Measurements from ENCODE around the gene PLXNB1. TPM values are rescaled to one million over a fixed set of nuclear protein-coding genes. Genes with fewer than 3 reads are reported as not detected.

The PLXNB1 gene
- total RNA-seq, 1 experiment from 2014 or later = 24.6 TPM

- H3K4me1 ChIP-seq (ENCODE audit: insufficient read depth, low read length, poor library complexity, severe bottlenecking) = peaks cover 12% of the 10 kb centered on the region
- no TSS peak for BruUV-seq (replicated peaks)
- H3K27me3 ChIP-seq (replicated peaks; ENCODE audit: insufficient read depth, low read depth, low read length, poor library complexity) = no peaks in the 10 kb centered on the region
- intact Hi-C loops (cut with micrococcal nuclease; ENCODE audit: unreplicated experiment) = no loop called here
- no peaks in the 10 kb centered on the region for H3K9me3 ChIP-seq (ENCODE audit: low read depth, low read length, poor library complexity, severe bottlenecking)
- H3K4me3 ChIP-seq (ENCODE audit: low read depth, low read length, poor library complexity, severe bottlenecking) = no peak overlapping the region
- no peak for DNase-seq (ENCODE audit: low spot score)
- H3K36me3 ChIP-seq (ENCODE audit: insufficient read depth, low read length, poor library complexity, severe bottlenecking) = peaks cover 4% of the 10 kb centered on the region
- peak overlapping the region; percentile 47 for H3K27ac ChIP-seq (ENCODE audit: low read depth, low read length, poor library complexity, severe bottlenecking)
- ChIA-PET POLR2A (ENCODE audit: low non-redundant PET) (interaction anchor here (0.6 kb wide), 1 partner anchor 63 kb away, joined by 3 read pairs; no protein-coding TSS in a partner anchor), CTCF (no interaction called here)
- TF ChIP-seq EZH2 (IDR thresholded peaks at IDR 0.05; ENCODE audit: borderline replicate concordance, low read depth, low read length, poor library complexity, severe bottlenecking) (no peak), CTCF (conservative IDR thresholded peaks at IDR 0.05; ENCODE audit: low read depth, low read length) (no peak)
These were observed 37.8 kb upstream of the PLXNB1 start for GRCh38 chr3:48467473-48468267.

- peak overlapping the region; percentile 44 for H3K4me3 ChIP-seq (ENCODE audit: low read depth, low read length, poor library complexity, severe bottlenecking)
- peak overlapping the region; percentile 86 for H3K27ac ChIP-seq (ENCODE audit: low read depth, low read length, poor library complexity, severe bottlenecking)
- ChIA-PET POLR2A (ENCODE audit: low non-redundant PET) (interaction anchor here (0.6 kb wide), 1 partner anchor 63 kb away, joined by 3 read pairs; no protein-coding TSS in a partner anchor), CTCF (no interaction called here)
- no peaks in the 10 kb centered on the region for H3K27me3 ChIP-seq (replicated peaks; ENCODE audit: insufficient read depth, low read depth, low read length, poor library complexity)
- peaks cover 12% of the 10 kb centered on the region for H3K4me1 ChIP-seq (ENCODE audit: insufficient read depth, low read length, poor library complexity, severe bottlenecking)
- TF ChIP-seq EZH2 (IDR thresholded peaks at IDR 0.05; ENCODE audit: borderline replicate concordance, low read depth, low read length, poor library complexity, severe bottlenecking) (no peak), CTCF (conservative IDR thresholded peaks at IDR 0.05; ENCODE audit: low read depth, low read length) (no peak)
- H3K9me3 ChIP-seq (ENCODE audit: low read depth, low read length, poor library complexity, severe bottlenecking) = no peaks in the 10 kb centered on the region
- no TSS peak for BruUV-seq (replicated peaks)
- intact Hi-C loops (cut with micrococcal nuclease; ENCODE audit: unreplicated experiment) = no loop called here
- no peak for DNase-seq (ENCODE audit: low spot score)
- peaks cover 4% of the 10 kb centered on the region for H3K36me3 ChIP-seq (ENCODE audit: insufficient read depth, low read length, poor library complexity, severe bottlenecking)
These were observed 37.2 kb upstream of the PLXNB1 start for GRCh38 chr3:48467110-48467454.

- peak overlapping the region; percentile 44 for H3K4me3 ChIP-seq (ENCODE audit: low read depth, low read length, poor library complexity, severe bottlenecking)
- DNase-seq (ENCODE audit: low spot score) = no peak
- no peaks in the 10 kb centered on the region for H3K9me3 ChIP-seq (ENCODE audit: low read depth, low read length, poor library complexity, severe bottlenecking)
- H3K27ac ChIP-seq (ENCODE audit: low read depth, low read length, poor library complexity, severe bottlenecking) = peak overlapping the region; percentile 86
- POLR2A ChIA-PET (ENCODE audit: low non-redundant PET) = interaction anchor here (0.6 kb wide), 1 partner anchor 64 kb away, joined by 3 read pairs; no protein-coding TSS in a partner anchor
- CTCF ChIA-PET = no interaction called here
- peaks cover 12% of the 10 kb centered on the region for H3K4me1 ChIP-seq (ENCODE audit: insufficient read depth, low read length, poor library complexity, severe bottlenecking)
- H3K27me3 ChIP-seq (replicated peaks; ENCODE audit: insufficient read depth, low read depth, low read length, poor library complexity) = no peaks in the 10 kb centered on the region
- intact Hi-C loops (cut with micrococcal nuclease; ENCODE audit: unreplicated experiment) = no loop called here
- TSS peak; percentile 68 for BruUV-seq (replicated peaks)
- H3K36me3 ChIP-seq (ENCODE audit: insufficient read depth, low read length, poor library complexity, severe bottlenecking) = peaks cover 4% of the 10 kb centered on the region
- no peak for TF ChIP-seq EZH2 (IDR thresholded peaks at IDR 0.05; ENCODE audit: borderline replicate concordance, low read depth, low read length, poor library complexity, severe bottlenecking)
- TF ChIP-seq CTCF (conservative IDR thresholded peaks at IDR 0.05; ENCODE audit: low read depth, low read length) = no peak
These were observed 36.7 kb upstream of the PLXNB1 start for GRCh38 chr3:48466386-48467109.
